B cell (primary cell): ENCODE measurements around the gene SERPINB1. TPM values are rescaled to one million over a fixed set of nuclear protein-coding genes. Genes with fewer than 3 reads are reported as not detected.

Source experiments
- ATAC-seq: fragments of 200-7000 bp; cut with Tn5 transposase; one replicate; pipeline ENCODE4 v1.10.0; 2021; ENCODE audit warnings: low read depth, mild to moderate bottlenecking, moderate number of reproducible peaks, moderate library complexity
- CTCF ChIA-PET: fragments of 350-600 bp; sonication (Branson Sonifier 250); formaldehyde crosslinking; loops from one replicate; lab custom pipeline; 2021; ENCODE audit warnings: antibody characterized with exemption, inconsistent platforms; lab: Charles Lee
- POLR2A ChIA-PET: fragments of 350-600 bp; sonication (Branson Sonifier 250); formaldehyde crosslinking; loops from one replicate; lab custom pipeline; 2021; ENCODE audit warnings: antibody characterized with exemption; lab: Charles Lee
- DNase-seq: peaks from one replicate; pipeline ENCODE4 v3.0.0; 2013
- H2AFZ ChIP-seq: 2 replicates; pipeline ENCODE4 v1.6.1; 2012; ENCODE audit warnings: mild to moderate bottlenecking, low read depth, low read length; ENCODE audit not compliant: insufficient read depth, poor library complexity, severe bottlenecking
- H3K27ac ChIP-seq, 2 donors: 1 replicate in 1 of 2; 2 replicates in 1 of 2; pipeline ENCODE4 v1.5.1; 2012 to 2013; ENCODE audit warnings: low read length in 2 of 2, mild to moderate bottlenecking in 2 of 2, moderate library complexity in 1 of 2
- H3K27me3 ChIP-seq, 4 experiments: fragments of 200-600 bp in 1 of 4; sonication (generic) in 1 of 4; replicated peaks in 1 of 4; 1 replicate in 2 of 4; 2 replicates in 2 of 4; pipeline versions ENCODE4 v1.6.1 to v1.7.0; 2013 to 2016; ENCODE audit warnings: low read length in 3 of 4, mild to moderate bottlenecking in 2 of 4, mixed read lengths in 1 of 4, moderate library complexity in 1 of 4; ENCODE audit not compliant: insufficient read depth in 4 of 4, control insufficient read depth in 3 of 4; ENCODE audit errors: control extremely low read depth in 1 of 4
- H3K36me3 ChIP-seq, 2 experiments: replicated peaks in 1 of 2; 1 replicate in 1 of 2; 2 replicates in 1 of 2; pipeline versions ENCODE4 v1.6.1 to v1.7.1; 2013; ENCODE audit warnings: low read length in 1 of 2; ENCODE audit not compliant: insufficient read depth in 2 of 2, control insufficient read depth in 1 of 2; ENCODE audit errors: control extremely low read depth in 1 of 2, extremely low read depth in 1 of 2
- H3K4me1 ChIP-seq, 2 donors: fragments of 200-600 bp in 1 of 2; sonication (generic) in 1 of 2; 1 replicate in 1 of 2; 2 replicates in 1 of 2; pipeline versions ENCODE4 v1.5.1 to v1.6.1; 2013 to 2017; ENCODE audit warnings: low read length in 2 of 2; ENCODE audit not compliant: control insufficient read depth in 2 of 2, insufficient read depth in 2 of 2
- H3K4me2 ChIP-seq: replicated peaks from 2 replicates; pipeline ENCODE3; 2012; ENCODE audit warnings: mild to moderate bottlenecking, low read depth, low read length; ENCODE audit not compliant: poor library complexity, severe bottlenecking
- H3K4me3 ChIP-seq, 5 experiments: fragments of 200-600 bp in 1 of 5; sonication (generic) in 1 of 5; 1 replicate in 3 of 5; 2 replicates in 2 of 5; pipeline versions ENCODE4 v1.5.1 to v1.7.0; 2011 to 2016; ENCODE audit warnings: low read length in 4 of 5, mild to moderate bottlenecking in 4 of 5, low read depth in 2 of 5, control low read depth in 1 of 5, moderate library complexity in 1 of 5; ENCODE audit not compliant: insufficient read depth in 1 of 5; ENCODE audit errors: control extremely low read depth in 1 of 5, extremely low read depth in 1 of 5
- H3K79me2 ChIP-seq: fragments of 200-600 bp; sonication (generic); one replicate; pipeline ENCODE4 v1.6.0; 2016; ENCODE audit warnings: low read length; ENCODE audit not compliant: control insufficient read depth, insufficient read depth
- H3K9ac ChIP-seq: fragments of 200-600 bp; sonication (generic); 2 replicates; pipeline ENCODE4 v1.6.1; 2017; ENCODE audit warnings: mild to moderate bottlenecking, low read length, moderate library complexity
- H3K9me3 ChIP-seq, 3 donors: one replicate each; pipeline versions ENCODE4 v1.6.1 to v1.7.1; 2013; ENCODE audit warnings: low read length in 2 of 3; ENCODE audit not compliant: control insufficient read depth in 2 of 3, insufficient read depth in 1 of 3; ENCODE audit errors: control extremely low read depth in 1 of 3
- H4K20me1 ChIP-seq: 2 replicates; pipeline ENCODE4 v1.6.0; 2012; ENCODE audit warnings: mild to moderate bottlenecking, low read length; ENCODE audit not compliant: insufficient read depth, control insufficient read depth, poor library complexity, severe bottlenecking
- H3K27ac Mint-ChIP-seq: one replicate; pipeline ENCODE4 v1.8.0; 2021; ENCODE audit warnings: mixed read lengths
- H3K27me3 Mint-ChIP-seq: one replicate; pipeline ENCODE4 v1.8.0; 2021; ENCODE audit warnings: mixed read lengths
- H3K4me1 Mint-ChIP-seq: one replicate; pipeline ENCODE4 v1.8.0; 2021; ENCODE audit warnings: mixed read lengths
- H3K4me3 Mint-ChIP-seq: one replicate; pipeline ENCODE4 v1.8.0; 2021; ENCODE audit warnings: mixed read lengths
- H3K9me3 Mint-ChIP-seq: one replicate; pipeline ENCODE4 v1.8.0; 2022; ENCODE audit warnings: mixed read lengths; ENCODE audit not compliant: insufficient read depth
- CTCF ChIP-seq: fragments of 200-600 bp; IDR thresholded peaks from one replicate; pipeline ENCODE4 v1.8.0; 2022; ENCODE audit warnings: antibody characterized with exemption, mild to moderate bottlenecking
- EZH2 ChIP-seq: IDR thresholded peaks from 2 replicates; pipeline ENCODE4 v1.6.1; 2012; ENCODE audit warnings: borderline replicate concordance, low read depth, mild to moderate bottlenecking, moderate library complexity, low read length; ENCODE audit not compliant: insufficient read depth, poor library complexity, severe bottlenecking
- WGBS: methylation state at CpG from one replicate; pipeline ENCODE4 v1.1.5; 2013; ENCODE audit warnings: missing lambda C conversion rate; ENCODE audit not compliant: insufficient coverage; 5-methylcytosine and 5-hydroxymethylcytosine counted together
- intact Hi-C: fragments of 100-400 bp; cut with micrococcal nuclease; formaldehyde crosslinking; loops from one replicate; pipeline ENCODE4 v1.10.0; 2022
- polyA plus RNA-seq: library from polyadenylated mRNA; depleted of rRNA; stranded (reverse); fragments of >200 nt; gene quantifications from 2 replicates; pipeline ENCODE4 v1.2.3, GENCODE V29; 2012
- total RNA-seq, 2 donors: library from RNA; stranded (reverse); fragments of 120-200 nt in 1 of 2; gene quantifications; 1 replicate in 1 of 2; 2 replicates in 1 of 2; pipeline versions ENCODE4 v1.2.3 to v1.2.4, GENCODE V29; 2013 to 2022

The SERPINB1 gene
- total and polyA plus RNA-seq, 2 donors (not counting 1 experiment from before 2014, with no cell fraction given) = 23.2 to 52.5 TPM

GRCh38 chr6:2865694-2866151, 24.1 kb upstream of the SERPINB1 start:
- Histone ChIP-seq H3K79me2 (peaks cover 78% of the 10 kb centered on the region), H3K9me3 (peaks cover 0 to 7% (median 0%) of the 10 kb centered on the region in 3 donors), H3K4me3 (no peak overlapping the region), H2AFZ (no peak overlapping the region), H3K4me2 (peak overlapping the region; percentile 39), H3K27ac (peak overlapping the region in 1 of 2 donors; percentile 5), H3K9ac (no peak overlapping the region), H3K36me3 (peaks cover 0 to 7% of the 10 kb centered on the region in 2 experiments), H4K20me1 (peaks cover 19% of the 10 kb centered on the region), H3K4me1 (peaks cover 50 to 53% of the 10 kb centered on the region in 2 donors), H3K27me3 (no peaks in the 10 kb centered on the region)
- TF ChIP-seq CTCF (no peak), EZH2 (no peak)
- no CpG with 5 or more reads among the region's 4 CpGs for WGBS
- intact Hi-C loops = loop anchor here (1.0 kb wide), 1 partner anchor 16 kb away; no protein-coding TSS in a partner anchor
- ChIA-PET CTCF (interaction anchor here (0.6 to 5.9 kb wide), 11 partner anchors 8 to 260 kb away, joined by 3 to 45 read pairs (median 3); no protein-coding TSS in a partner anchor), POLR2A (interaction anchor here (0.6 to 3.1 kb wide), 2 partner anchors 11 to 46 kb away, joined by 4 to 13 read pairs; no protein-coding TSS in a partner anchor)
- Mint-ChIP-seq H3K4me1 (peaks cover 72% of the 10 kb centered on the region), H3K4me3 (peak overlapping the region; percentile 53), H3K27me3 (no peaks in the 10 kb centered on the region), H3K9me3 (no peaks in the 10 kb centered on the region), H3K27ac (peak overlapping the region; percentile 59)
- DNase-seq = no peak
- ATAC-seq = no peak

GRCh38 chr6:2865270-2865669, 23.6 kb upstream of the SERPINB1 start:
- no peak overlapping the region for H3K4me3 Mint-ChIP-seq
- no peak for TF ChIP-seq EZH2
- TF ChIP-seq CTCF = no peak
- ChIA-PET POLR2A (interaction anchor here (3.1 kb wide), 1 partner anchor 11 kb away, joined by 13 read pairs; no protein-coding TSS in a partner anchor), CTCF (interaction anchor here (0.6 to 5.9 kb wide), 9 partner anchors 7 to 261 kb away, joined by 3 to 45 read pairs (median 3); no protein-coding TSS in a partner anchor)
- peaks cover 17% of the 10 kb centered on the region for H4K20me1 ChIP-seq
- no peak overlapping the region for H2AFZ ChIP-seq
- no peak overlapping the region for H3K4me3 ChIP-seq
- H3K27ac ChIP-seq = peak overlapping the region in 1 of 2 donors; percentile 5
- no peak overlapping the region for H3K9ac ChIP-seq
- no peaks in the 10 kb centered on the region for H3K27me3 ChIP-seq
- DNase-seq = no peak
- H3K9me3 ChIP-seq = peaks cover 0 to 5% (median 0%) of the 10 kb centered on the region in 3 donors
- WGBS = 100% methylated on average over 2 of the region's 7 CpGs
- no peak overlapping the region for H3K4me2 ChIP-seq
- H3K27me3 Mint-ChIP-seq = no peaks in the 10 kb centered on the region
- H3K9me3 Mint-ChIP-seq = no peaks in the 10 kb centered on the region
- peaks cover 0 to 7% of the 10 kb centered on the region in 2 experiments for H3K36me3 ChIP-seq
- H3K4me1 ChIP-seq = peaks cover 52 to 53% of the 10 kb centered on the region in 2 donors
- no peak for ATAC-seq
- peak overlapping the region; percentile 77 for H3K27ac Mint-ChIP-seq
- H3K79me2 ChIP-seq = peaks cover 73% of the 10 kb centered on the region
- intact Hi-C loops = no loop called here
- H3K4me1 Mint-ChIP-seq = peaks cover 73% of the 10 kb centered on the region
